ENCODE measurements around the gene WASF2.

- TF ChIP-seq, protein P1, sequence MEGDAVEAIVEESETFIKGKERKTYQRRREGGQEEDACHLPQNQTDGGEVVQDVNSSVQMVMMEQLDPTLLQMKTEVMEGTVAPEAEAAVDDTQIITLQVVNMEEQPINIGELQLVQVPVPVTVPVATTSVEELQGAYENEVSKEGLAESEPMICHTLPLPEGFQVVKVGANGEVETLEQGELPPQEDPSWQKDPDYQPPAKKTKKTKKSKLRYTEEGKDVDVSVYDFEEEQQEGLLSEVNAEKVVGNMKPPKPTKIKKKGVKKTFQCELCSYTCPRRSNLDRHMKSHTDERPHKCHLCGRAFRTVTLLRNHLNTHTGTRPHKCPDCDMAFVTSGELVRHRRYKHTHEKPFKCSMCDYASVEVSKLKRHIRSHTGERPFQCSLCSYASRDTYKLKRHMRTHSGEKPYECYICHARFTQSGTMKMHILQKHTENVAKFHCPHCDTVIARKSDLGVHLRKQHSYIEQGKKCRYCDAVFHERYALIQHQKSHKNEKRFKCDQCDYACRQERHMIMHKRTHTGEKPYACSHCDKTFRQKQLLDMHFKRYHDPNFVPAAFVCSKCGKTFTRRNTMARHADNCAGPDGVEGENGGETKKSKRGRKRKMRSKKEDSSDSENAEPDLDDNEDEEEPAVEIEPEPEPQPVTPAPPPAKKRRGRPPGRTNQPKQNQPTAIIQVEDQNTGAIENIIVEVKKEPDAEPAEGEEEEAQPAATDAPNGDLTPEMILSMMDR (IDR thresholded peaks at IDR 0.05; ENCODE audit: poor library complexity, severe bottlenecking): no peak
- TF ChIP-seq MXI1 (conservative IDR thresholded peaks at IDR 0.05; ENCODE audit: poor library complexity, severe bottlenecking) (no peak), EZH2 (IDR thresholded peaks at IDR 0.05; ENCODE audit: borderline replicate concordance, insufficient read depth, low read length, poor library complexity, severe bottlenecking) (no peak), POLR2AphosphoS5 (IDR thresholded peaks at IDR 0.05) (no peak), EP300 (conservative IDR thresholded peaks at IDR 0.05; ENCODE audit: poor library complexity, severe bottlenecking) (no peak), RAD21 (conservative IDR thresholded peaks at IDR 0.05) (no peak)
- TF ChIP-seq, protein P2, sequence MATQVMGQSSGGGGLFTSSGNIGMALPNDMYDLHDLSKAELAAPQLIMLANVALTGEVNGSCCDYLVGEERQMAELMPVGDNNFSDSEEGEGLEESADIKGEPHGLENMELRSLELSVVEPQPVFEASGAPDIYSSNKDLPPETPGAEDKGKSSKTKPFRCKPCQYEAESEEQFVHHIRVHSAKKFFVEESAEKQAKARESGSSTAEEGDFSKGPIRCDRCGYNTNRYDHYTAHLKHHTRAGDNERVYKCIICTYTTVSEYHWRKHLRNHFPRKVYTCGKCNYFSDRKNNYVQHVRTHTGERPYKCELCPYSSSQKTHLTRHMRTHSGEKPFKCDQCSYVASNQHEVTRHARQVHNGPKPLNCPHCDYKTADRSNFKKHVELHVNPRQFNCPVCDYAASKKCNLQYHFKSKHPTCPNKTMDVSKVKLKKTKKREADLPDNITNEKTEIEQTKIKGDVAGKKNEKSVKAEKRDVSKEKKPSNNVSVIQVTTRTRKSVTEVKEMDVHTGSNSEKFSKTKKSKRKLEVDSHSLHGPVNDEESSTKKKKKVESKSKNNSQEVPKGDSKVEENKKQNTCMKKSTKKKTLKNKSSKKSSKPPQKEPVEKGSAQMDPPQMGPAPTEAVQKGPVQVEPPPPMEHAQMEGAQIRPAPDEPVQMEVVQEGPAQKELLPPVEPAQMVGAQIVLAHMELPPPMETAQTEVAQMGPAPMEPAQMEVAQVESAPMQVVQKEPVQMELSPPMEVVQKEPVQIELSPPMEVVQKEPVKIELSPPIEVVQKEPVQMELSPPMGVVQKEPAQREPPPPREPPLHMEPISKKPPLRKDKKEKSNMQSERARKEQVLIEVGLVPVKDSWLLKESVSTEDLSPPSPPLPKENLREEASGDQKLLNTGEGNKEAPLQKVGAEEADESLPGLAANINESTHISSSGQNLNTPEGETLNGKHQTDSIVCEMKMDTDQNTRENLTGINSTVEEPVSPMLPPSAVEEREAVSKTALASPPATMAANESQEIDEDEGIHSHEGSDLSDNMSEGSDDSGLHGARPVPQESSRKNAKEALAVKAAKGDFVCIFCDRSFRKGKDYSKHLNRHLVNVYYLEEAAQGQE (IDR thresholded peaks at IDR 0.05; ENCODE audit: borderline replicate concordance): no peak
Observed at GRCh38 chr1:27507960-27508665, 18.1 kb upstream of the WASF2 start.
